B cell (primary cell): ENCODE results near the gene LRRC8B. TPM values are rescaled to one million over a fixed set of nuclear protein-coding genes. Genes with fewer than 3 reads are reported as not detected.
A peak's percentile ranks its signal among the peaks of the same experiment; 100 is the strongest.

ENCODE experiments used
- ATAC-seq: fragments of 200-7000 bp; cut with Tn5 transposase; one replicate; pipeline ENCODE4 v1.10.0; 2021; ENCODE audit warnings: low read depth, mild to moderate bottlenecking, moderate number of reproducible peaks, moderate library complexity
- CTCF ChIA-PET: fragments of 350-600 bp; sonication (Branson Sonifier 250); formaldehyde crosslinking; loops from one replicate; lab custom pipeline; 2021; ENCODE audit warnings: antibody characterized with exemption, inconsistent platforms; lab: Charles Lee
- POLR2A ChIA-PET: fragments of 350-600 bp; sonication (Branson Sonifier 250); formaldehyde crosslinking; loops from one replicate; lab custom pipeline; 2021; ENCODE audit warnings: antibody characterized with exemption; lab: Charles Lee
- DNase-seq: peaks from one replicate; pipeline ENCODE4 v3.0.0; 2013
- H2AFZ ChIP-seq: 2 replicates; pipeline ENCODE4 v1.6.1; 2012; ENCODE audit warnings: mild to moderate bottlenecking, low read depth, low read length; ENCODE audit not compliant: insufficient read depth, poor library complexity, severe bottlenecking
- H3K27ac ChIP-seq, 2 donors: 1 replicate in 1 of 2; 2 replicates in 1 of 2; pipeline ENCODE4 v1.5.1; 2012 to 2013; ENCODE audit warnings: low read length in 2 of 2, mild to moderate bottlenecking in 2 of 2, moderate library complexity in 1 of 2
- H3K27me3 ChIP-seq, 4 experiments: fragments of 200-600 bp in 1 of 4; sonication (generic) in 1 of 4; replicated peaks in 1 of 4; 1 replicate in 2 of 4; 2 replicates in 2 of 4; pipeline versions ENCODE4 v1.6.1 to v1.7.0; 2013 to 2016; ENCODE audit warnings: low read length in 3 of 4, mild to moderate bottlenecking in 2 of 4, mixed read lengths in 1 of 4, moderate library complexity in 1 of 4; ENCODE audit not compliant: insufficient read depth in 4 of 4, control insufficient read depth in 3 of 4; ENCODE audit errors: control extremely low read depth in 1 of 4
- H3K36me3 ChIP-seq, 2 experiments: replicated peaks in 1 of 2; 1 replicate in 1 of 2; 2 replicates in 1 of 2; pipeline versions ENCODE4 v1.6.1 to v1.7.1; 2013; ENCODE audit warnings: low read length in 1 of 2; ENCODE audit not compliant: insufficient read depth in 2 of 2, control insufficient read depth in 1 of 2; ENCODE audit errors: control extremely low read depth in 1 of 2, extremely low read depth in 1 of 2
- H3K4me1 ChIP-seq, 2 donors: fragments of 200-600 bp in 1 of 2; sonication (generic) in 1 of 2; 1 replicate in 1 of 2; 2 replicates in 1 of 2; pipeline versions ENCODE4 v1.5.1 to v1.6.1; 2013 to 2017; ENCODE audit warnings: low read length in 2 of 2; ENCODE audit not compliant: control insufficient read depth in 2 of 2, insufficient read depth in 2 of 2
- H3K4me2 ChIP-seq: replicated peaks from 2 replicates; pipeline ENCODE3; 2012; ENCODE audit warnings: mild to moderate bottlenecking, low read depth, low read length; ENCODE audit not compliant: poor library complexity, severe bottlenecking
- H3K4me3 ChIP-seq, 5 experiments: fragments of 200-600 bp in 1 of 5; sonication (generic) in 1 of 5; 1 replicate in 3 of 5; 2 replicates in 2 of 5; pipeline versions ENCODE4 v1.5.1 to v1.7.0; 2011 to 2016; ENCODE audit warnings: low read length in 4 of 5, mild to moderate bottlenecking in 4 of 5, low read depth in 2 of 5, control low read depth in 1 of 5, moderate library complexity in 1 of 5; ENCODE audit not compliant: insufficient read depth in 1 of 5; ENCODE audit errors: control extremely low read depth in 1 of 5, extremely low read depth in 1 of 5
- H3K79me2 ChIP-seq: fragments of 200-600 bp; sonication (generic); one replicate; pipeline ENCODE4 v1.6.0; 2016; ENCODE audit warnings: low read length; ENCODE audit not compliant: control insufficient read depth, insufficient read depth
- H3K9ac ChIP-seq: fragments of 200-600 bp; sonication (generic); 2 replicates; pipeline ENCODE4 v1.6.1; 2017; ENCODE audit warnings: mild to moderate bottlenecking, low read length, moderate library complexity
- H3K9me3 ChIP-seq, 3 donors: one replicate each; pipeline versions ENCODE4 v1.6.1 to v1.7.1; 2013; ENCODE audit warnings: low read length in 2 of 3; ENCODE audit not compliant: control insufficient read depth in 2 of 3, insufficient read depth in 1 of 3; ENCODE audit errors: control extremely low read depth in 1 of 3
- H4K20me1 ChIP-seq: 2 replicates; pipeline ENCODE4 v1.6.0; 2012; ENCODE audit warnings: mild to moderate bottlenecking, low read length; ENCODE audit not compliant: insufficient read depth, control insufficient read depth, poor library complexity, severe bottlenecking
- H3K27ac Mint-ChIP-seq: one replicate; pipeline ENCODE4 v1.8.0; 2021; ENCODE audit warnings: mixed read lengths
- H3K27me3 Mint-ChIP-seq: one replicate; pipeline ENCODE4 v1.8.0; 2021; ENCODE audit warnings: mixed read lengths
- H3K4me1 Mint-ChIP-seq: one replicate; pipeline ENCODE4 v1.8.0; 2021; ENCODE audit warnings: mixed read lengths
- H3K4me3 Mint-ChIP-seq: one replicate; pipeline ENCODE4 v1.8.0; 2021; ENCODE audit warnings: mixed read lengths
- H3K9me3 Mint-ChIP-seq: one replicate; pipeline ENCODE4 v1.8.0; 2022; ENCODE audit warnings: mixed read lengths; ENCODE audit not compliant: insufficient read depth
- CTCF ChIP-seq: fragments of 200-600 bp; IDR thresholded peaks from one replicate; pipeline ENCODE4 v1.8.0; 2022; ENCODE audit warnings: antibody characterized with exemption, mild to moderate bottlenecking
- EZH2 ChIP-seq: IDR thresholded peaks from 2 replicates; pipeline ENCODE4 v1.6.1; 2012; ENCODE audit warnings: borderline replicate concordance, low read depth, mild to moderate bottlenecking, moderate library complexity, low read length; ENCODE audit not compliant: insufficient read depth, poor library complexity, severe bottlenecking
- WGBS: methylation state at CpG from one replicate; pipeline ENCODE4 v1.1.5; 2013; ENCODE audit warnings: missing lambda C conversion rate; ENCODE audit not compliant: insufficient coverage; 5-methylcytosine and 5-hydroxymethylcytosine counted together
- intact Hi-C: fragments of 100-400 bp; cut with micrococcal nuclease; formaldehyde crosslinking; loops from one replicate; pipeline ENCODE4 v1.10.0; 2022
- polyA plus RNA-seq: library from polyadenylated mRNA; depleted of rRNA; stranded (reverse); fragments of >200 nt; gene quantifications from 2 replicates; pipeline ENCODE4 v1.2.3, GENCODE V29; 2012
- total RNA-seq, 2 donors: library from RNA; stranded (reverse); fragments of 120-200 nt in 1 of 2; gene quantifications; 1 replicate in 1 of 2; 2 replicates in 1 of 2; pipeline versions ENCODE4 v1.2.3 to v1.2.4, GENCODE V29; 2013 to 2022

LRRC8B gene
- total and polyA plus RNA-seq, 2 donors (not counting 1 experiment from before 2014, with no cell fraction given) = 2.2 to 9.9 TPM

DNA sequence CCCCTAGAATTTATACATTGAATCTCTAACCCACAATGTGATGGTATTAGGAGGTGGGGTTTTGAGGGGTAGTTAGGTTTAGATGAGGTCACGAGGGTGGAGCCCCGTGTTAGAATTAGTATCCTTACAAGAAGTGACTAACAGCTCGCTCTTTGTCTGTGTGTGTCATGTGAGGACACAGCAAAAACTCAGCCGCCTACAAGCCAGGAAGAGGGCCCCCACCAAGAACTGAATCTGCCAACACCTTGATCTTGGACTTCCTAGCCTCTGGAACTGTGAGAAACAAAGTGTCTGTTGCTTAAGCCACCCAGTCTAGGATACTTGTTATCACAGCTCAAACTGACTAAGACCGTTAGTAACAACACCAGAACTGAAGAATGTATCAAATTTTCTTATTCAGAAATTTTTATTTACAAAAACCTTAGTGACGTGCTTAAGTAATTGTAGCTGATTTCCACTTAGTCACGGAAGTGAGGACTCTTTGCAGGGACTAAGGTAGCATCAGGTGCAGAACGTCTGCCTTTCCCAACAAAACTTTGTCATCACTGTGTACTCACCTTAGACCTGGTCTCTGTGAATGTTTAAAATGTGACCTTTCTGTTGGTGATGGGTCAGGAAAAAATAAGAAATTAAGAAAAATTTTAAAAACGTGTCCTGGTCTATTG is 83.8 kb downstream of the LRRC8B start:
- H3K27ac Mint-ChIP-seq = peak overlapping the region; percentile 87
- ATAC-seq = peak; percentile 51
- ChIA-PET POLR2A (no interaction called here), CTCF (interaction anchor here (1.0 to 11.5 kb wide), 6 partner anchors 8 to 155 kb away, joined by 3 to 83 read pairs (median 4); no protein-coding TSS in a partner anchor)
- no peaks in the 10 kb centered on the region for H3K79me2 ChIP-seq
- DNase-seq = no peak
- peak overlapping the region in 1 of 5 experiments; percentile 13 for H3K4me3 ChIP-seq
- peak overlapping the region in 1 of 2 donors; percentile 52 for H3K27ac ChIP-seq
- H3K27me3 ChIP-seq = no peaks in the 10 kb centered on the region
- H3K36me3 ChIP-seq = no peaks in the 10 kb centered on the region
- 54% methylated on average over 3 of the region's 9 CpGs for WGBS
- peaks cover 0 to 6% (median 0%) of the 10 kb centered on the region in 3 donors for H3K9me3 ChIP-seq
- H3K9ac ChIP-seq = peak overlapping the region; percentile 7
- intact Hi-C loops = no loop called here
- no peaks in the 10 kb centered on the region for H3K27me3 Mint-ChIP-seq
- no peaks in the 10 kb centered on the region for H3K9me3 Mint-ChIP-seq
- H3K4me1 ChIP-seq = peaks cover 44 to 58% of the 10 kb centered on the region in 2 donors
- peak overlapping the region; percentile 68 for H3K4me3 Mint-ChIP-seq
- TF ChIP-seq CTCF (no peak), EZH2 (no peak)
- peak overlapping the region; percentile 54 for H3K4me2 ChIP-seq
- H3K4me1 Mint-ChIP-seq = peaks cover 56% of the 10 kb centered on the region
- H2AFZ ChIP-seq = no peak overlapping the region
- H4K20me1 ChIP-seq = no peaks in the 10 kb centered on the region
